Stimulated activated CD8-positive, alpha-beta memory T cell treated with anti-CD3 and anti-CD28 coated beads, Interleukin-4, amount 100 ng/mL, for 48 hours (primary cell): ENCODE results near the gene CCDC50.

Experiments
- DNase-seq: peaks from one replicate; pipeline ENCODE4 v3.0.0-alpha.2; 2020

CCDC50 gene

DNA sequence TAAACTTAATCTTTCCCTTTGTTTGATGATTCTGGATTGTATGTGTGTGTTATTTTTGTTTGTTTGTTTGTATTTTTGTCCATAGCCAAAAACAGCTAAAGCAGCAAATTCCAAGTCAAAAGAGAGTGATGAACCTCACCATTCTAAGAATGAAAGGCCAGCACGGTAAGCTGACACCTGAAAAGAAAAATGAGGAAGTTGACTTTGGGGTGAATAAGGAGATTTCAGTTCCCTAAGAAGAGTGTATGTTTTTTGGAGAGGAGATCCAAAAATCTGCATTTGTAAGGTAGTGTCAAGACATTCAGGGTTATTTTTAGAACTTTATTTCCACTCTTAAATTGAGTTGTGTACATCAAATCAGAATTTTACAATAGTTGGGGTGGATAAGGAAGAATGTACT, 53.5 kb downstream of the CCDC50 start:
- DNase-seq = no peak

DNA sequence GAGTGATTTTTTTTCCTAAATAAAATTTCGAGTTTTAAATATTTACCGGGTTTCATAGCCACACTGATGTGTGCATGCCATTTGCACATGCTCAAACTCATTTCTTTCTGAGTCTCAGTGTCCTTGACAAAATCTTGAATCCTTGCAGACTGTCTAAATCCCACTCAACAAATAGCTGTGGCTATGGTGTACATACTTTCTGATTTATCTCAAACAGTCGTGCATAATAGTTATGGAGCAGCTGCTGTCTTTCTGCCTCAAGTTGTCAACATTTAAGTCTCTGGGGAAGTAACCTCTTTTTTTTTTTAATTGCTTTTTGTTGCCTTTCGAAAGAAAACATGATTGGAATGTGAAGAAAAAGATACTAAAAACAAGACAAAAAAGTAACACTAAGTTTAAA, 53.9 kb downstream of the CCDC50 start:
- DNase-seq = no peak

DNA sequence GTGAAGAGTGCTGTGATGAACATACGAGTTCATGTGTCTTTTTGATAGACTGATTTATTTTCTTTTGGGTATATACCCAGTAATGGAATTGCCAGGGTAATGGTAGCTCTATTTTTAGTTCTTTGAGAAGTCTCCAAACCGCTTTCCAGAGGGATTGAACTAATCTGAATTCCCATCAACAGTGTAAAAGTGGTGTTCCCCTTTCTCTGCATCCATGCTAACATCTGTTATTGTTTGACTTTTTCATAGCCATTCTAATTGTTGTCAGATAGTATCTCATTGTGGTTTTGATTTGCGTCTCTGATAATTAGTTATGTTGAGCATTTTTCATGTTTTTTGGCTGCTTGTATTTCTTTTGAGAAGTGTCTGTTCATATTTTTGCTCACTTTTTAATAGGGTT, 55.9 kb downstream of the CCDC50 start:
- no peak for DNase-seq

DNA sequence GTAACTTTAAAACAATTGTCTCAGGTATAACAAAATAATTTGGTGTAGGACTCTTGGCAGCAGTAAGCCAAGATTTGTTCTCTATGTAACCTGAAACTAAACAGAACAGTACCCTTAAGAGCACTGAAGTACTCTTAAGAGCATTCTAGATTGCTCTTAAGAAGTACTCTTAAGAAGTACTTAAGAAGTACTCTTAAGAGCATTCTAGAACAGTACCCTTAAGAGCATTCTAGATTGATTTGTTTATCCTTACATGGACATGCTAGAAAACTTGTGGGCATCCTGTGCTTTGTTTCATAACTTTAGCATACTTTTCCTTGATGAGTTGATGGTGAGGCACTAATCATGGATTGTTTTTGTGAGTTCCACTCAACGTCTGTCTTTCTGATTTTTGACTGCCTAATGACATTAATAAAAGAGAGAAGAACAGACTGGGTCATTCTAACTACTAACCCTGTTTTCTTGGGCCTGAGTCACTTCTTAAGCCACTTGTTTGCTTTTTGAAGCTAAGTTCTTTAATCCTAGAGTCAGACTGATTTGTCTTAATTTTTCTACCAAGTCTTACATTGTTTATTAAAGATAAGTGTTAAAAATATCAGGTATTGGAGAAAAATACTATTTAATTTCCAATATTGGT, 58.4 kb downstream of the CCDC50 start:
- DNase-seq = no peak

DNA sequence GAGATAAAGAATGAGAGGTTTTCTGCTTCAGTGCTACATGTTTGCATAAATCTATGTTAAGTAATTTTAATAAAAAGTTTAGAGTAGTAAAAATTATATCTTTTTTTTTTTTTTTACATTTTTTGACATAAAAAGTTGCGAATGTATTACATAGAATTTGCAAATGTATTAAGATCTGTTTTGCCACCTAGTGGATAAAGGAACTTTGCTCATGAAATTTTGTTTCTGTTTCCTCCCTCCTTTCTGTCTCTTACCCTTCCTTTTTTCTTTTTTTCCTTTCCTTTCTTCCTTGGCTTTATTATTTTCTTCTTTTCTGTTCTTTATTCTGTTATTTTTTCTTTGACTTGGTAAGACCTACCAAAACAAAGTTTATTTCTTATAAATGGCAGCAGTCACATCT, 59.6 kb downstream of the CCDC50 start:
- no peak for DNase-seq

DNA sequence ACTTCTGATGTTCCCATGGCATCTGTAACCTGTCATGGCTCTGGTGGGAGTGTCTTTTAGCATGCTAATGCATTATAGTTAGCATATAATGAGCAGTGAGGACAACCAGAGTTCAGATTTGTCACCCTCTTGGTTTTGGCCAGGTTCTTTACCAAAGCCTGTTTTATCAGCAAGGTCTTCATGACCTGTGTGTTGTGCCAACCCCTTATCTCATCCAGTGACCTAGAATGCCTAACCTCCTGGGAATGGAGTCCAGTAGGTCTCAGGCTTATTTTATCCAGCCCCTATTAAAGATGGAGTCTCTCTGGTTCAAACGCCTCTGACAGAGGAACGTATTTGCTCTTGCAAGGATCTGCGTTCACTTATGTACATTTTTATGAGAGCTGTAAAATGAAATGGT, 61.4 kb downstream of the CCDC50 start:
- no peak for DNase-seq

DNA sequence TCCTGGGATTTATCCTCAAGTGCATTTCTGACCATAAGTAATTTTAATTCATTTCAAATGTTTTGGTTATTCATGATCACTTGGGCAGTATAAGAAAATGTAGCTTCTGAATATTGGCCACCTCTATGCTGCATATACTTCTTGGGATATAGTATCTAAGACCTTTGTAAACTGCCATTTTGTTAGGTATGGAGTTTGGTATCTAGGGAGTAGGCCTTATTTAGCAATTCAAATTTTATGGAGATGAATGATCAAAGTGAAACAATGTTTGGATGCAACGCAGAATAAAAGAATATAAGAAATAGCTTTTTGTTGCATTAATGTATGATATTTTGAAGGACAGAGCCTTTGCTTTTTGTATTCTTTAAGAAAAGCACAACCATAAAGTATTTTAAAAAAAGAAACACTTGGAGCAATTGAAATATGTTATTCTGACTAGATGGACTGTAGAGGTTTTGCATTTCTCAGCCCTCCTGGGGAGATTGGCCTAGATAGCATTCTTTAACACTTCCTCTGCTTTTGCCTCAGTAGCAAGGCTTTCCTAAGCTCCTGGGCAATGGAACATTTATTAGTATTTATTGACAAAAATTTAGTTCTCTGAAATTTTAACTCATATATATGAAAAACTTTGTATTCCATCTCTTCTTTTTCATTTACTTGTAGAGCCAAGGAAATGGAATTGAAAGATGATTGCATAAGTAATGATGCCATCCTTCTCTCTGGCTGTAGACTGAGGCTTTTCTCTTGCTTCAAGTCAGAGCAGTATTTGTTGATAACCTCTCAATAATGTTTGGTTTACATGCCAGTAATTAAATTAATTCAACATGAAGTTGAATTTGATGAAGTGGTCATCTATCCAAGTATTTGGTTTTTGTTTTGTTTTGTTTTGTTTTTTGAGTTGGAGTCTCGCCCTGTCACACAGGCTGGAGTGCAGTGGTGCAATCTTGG, 62.9 kb downstream of the CCDC50 start:
- DNase-seq = no peak

DNA sequence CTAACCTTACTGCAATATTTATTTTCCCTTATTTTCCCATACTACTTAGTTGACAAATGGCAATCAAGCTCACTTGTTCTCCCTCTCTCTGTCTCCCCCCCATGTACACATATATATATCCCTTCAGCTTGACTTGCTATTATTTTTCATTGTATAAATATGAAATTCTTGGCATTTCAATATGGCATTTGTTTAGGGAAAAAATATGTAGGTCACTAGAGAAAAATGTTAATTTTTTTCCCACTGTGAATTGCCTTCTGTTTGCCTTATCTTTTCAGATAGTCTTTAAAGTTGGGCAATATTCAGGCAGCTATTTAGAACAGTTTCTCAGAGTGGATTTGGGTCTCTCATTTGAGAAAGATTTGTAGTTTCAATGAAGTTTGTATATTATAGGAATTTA, 64.0 kb downstream of the CCDC50 start:
- no peak for DNase-seq

DNA sequence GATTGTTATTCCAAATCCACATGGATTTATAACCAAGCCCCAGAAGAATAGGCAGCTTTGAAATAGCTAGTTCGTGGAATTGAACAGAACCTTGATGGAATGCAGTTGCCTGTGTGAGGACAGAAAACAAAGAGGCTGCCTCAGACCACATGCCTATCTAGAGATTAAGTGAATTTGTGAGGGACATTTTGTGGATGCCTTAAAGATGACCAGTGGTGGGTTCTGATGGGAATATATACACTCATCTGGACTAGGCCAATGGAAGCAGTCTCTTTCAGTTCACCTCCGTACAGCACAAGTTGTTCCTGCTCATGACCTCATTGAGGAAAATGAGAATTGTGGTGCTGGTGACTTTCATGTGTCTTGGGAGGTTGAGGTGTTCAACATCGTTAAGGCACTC, 68.6 kb downstream of the CCDC50 start:
- DNase-seq = no peak

DNA sequence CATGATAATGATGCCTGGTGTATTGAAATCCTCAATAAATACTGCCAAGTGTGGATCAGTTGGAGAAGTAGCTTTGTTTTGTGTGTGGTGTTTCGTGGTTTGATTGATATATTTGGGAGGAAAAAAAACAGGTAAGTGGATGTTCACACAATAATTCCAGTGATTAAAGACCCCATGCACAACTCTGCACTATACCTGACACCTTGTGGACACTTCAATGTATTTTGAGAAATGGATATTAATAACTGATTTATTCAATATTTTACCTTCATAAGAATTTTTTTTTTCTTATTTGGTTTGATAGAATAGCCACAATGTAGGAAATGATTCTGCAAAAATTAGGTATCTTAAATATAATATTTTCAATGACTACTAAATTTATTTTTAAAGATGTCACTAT, 69.4 kb downstream of the CCDC50 start:
- no peak for DNase-seq

DNA sequence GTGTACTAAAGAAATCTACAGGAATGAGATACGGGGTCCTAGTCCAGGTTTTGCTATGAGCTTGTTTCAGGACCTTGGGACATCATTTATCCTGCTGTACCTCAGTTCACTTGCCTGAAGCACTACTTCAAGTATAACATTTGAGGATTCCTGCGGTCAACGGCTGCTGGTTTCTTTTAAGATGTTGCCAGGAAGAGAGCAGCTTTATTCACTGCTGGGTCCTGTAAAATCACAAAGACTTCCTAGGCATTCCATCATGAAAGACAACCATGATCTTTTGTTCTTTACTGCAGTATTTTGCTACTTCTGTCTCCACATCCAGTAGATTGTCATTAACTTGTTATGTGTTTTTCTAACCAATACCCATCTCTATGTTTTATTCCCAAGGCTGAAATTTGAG, 70.7 kb downstream of the CCDC50 start:
- no peak for DNase-seq

DNA sequence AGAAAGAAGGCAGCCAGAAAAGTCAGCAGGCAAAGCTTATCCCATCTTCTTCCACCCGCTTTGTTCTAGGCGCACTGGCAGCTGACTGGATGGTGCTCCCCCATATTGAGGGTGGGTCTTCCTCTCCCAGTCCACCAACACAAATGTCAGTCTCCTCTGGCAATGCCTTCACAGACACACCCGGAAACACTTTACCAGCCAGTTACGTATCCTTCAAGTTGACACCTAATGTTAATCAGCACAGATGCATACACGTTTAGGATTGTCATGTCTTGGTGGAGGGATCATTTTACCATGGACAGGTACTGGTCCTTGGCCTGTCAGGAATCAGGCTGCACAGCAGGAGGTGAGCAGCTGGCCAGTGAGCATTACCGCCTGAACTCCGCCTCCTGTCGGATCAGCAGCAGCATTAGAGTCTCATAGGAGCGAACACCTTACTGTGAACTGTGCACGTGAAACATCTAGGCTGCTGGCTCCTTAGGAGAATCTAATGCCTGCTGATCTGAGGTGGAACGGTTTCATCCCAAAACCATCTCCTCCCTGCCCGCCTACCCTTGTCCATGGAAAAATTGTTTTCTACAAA, 72.7 kb downstream of the CCDC50 start:
- DNase-seq = no peak

DNA sequence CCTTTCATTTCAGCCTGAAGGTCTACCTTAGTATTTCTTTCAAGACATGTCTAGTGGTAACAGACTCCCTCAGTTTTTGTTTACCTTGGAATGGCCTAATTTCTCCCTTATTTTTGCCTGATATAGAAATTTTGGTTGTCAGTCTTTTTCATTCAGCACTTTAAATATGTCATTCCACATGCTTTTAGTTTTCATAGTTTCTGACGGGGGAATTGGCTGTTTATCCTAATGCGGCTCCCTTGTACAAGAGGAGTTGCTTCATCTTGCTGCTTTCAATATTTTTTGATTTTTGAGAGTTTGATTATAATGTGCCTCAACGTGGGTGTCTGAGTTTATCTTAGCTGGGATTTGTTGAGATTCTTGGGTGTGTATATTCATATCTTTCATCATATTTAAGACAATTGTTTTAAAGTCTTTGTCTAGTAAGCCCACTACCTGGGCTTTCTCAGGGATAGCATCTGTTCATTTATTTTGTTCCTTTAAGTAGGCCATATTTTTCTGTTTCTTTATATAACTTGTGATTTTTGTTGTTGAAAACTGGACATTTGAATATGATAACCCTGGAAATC, 80.7 kb downstream of the CCDC50 start:
- DNase-seq = no peak

DNA sequence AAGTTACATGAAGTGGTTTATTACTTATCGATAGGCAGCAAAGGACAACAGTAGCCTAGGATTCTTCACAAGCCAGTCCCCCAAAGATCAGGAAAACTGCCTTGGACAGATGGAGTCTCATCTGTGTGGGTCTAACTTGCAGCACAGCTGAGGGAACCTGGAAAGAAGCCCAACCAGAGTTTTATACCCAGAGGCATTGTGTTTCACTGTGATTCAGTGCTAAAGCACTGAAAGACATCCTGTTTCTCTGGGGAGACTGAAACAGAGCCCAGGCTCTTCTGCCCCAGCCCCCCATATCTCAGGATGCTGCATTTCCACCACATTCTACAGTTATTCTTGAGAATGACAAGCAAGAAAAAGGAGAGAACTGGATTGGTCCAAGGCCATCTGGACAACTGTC, 83.6 kb downstream of the CCDC50 start:
- no peak for DNase-seq

DNA sequence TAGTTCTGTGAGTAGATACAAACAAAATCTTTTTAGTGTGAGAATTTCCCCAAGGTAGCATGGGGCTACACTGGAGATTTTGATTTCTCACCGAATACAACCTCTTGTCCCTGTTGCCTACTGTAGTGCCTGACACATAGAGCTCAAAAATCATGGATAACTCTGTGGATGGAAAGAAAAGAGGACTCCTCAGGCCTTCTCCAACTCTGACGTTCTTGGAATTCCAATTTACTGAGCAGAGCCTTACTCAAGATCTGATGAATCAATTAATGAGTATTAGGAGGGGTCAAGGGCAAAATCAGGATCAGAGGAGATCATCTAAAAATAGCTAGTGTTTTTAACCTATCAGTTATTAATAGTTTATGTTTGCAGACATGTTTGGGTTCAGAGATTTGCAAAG, 85.1 kb downstream of the CCDC50 start:
- no peak for DNase-seq

DNA sequence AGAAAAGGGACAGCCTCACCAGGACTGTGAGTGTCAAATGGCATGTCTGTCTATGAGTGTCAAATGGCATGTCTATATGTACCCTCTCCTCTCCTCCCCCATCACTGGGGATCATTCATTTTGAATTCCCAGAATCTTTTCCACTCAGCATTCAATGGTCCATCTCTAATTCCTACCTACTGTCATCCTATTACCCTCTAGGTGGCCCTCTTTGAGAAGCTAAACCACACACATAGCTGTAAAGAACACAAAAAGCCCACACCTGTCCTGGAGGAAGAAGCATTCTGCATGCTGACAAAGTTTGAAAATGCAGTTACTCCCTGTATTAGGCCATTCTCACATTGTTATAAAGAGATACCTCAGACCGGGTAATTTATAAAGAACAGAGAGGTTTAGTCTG, 85.5 kb downstream of the CCDC50 start:
- DNase-seq = no peak

DNA sequence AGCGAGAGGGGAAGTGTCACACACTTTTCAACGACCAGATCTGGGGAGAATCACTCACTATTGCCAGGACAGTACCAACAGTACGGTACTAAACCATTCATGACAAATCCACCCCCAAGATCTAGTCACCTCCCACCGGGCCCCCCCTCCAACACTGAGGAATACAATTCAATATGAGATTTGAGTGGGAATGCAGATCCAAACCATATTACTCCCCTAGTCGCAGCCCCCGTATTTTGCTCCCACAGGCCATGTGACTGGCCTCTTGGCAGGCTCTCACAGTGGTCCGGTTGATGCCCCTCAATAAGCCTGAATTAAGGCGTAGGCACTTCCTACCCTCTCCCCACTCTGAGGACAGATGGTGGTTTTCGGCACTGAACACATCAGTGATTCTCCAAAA, 86.4 kb downstream of the CCDC50 start:
- no peak for DNase-seq

DNA sequence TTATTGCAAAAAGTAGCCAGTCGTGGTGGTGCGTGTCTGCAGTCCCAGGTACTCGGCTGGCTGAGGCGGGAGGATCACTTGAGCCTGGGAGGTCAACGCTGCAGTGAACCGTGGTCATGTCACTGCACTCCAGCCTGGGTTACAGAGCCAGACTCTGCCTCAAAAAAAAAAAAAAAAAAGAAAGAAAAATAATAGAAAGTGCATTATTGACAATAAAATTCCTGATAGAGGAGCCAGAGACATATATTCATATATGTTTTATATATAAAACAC, 88.2 kb downstream of the CCDC50 start:
- DNase-seq = no peak

DNA sequence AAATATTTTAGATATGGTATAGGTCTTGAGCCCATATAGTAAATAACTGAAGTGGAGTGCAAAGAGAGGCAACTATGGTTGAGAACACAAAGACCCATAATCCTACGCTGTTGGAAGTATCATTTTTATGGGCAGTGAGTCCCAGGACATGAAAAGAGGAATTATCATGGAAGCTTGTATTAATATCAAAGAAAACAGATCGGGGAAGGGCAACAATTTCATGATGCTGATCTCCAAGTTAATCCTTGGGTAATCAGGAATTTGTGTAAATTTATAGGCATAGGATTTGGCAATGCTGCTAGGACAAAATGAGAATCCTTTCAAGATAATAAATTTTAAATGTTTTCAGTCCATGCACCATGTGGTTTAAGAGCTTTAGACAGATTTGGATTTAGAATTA, 91.6 kb downstream of the CCDC50 start:
- DNase-seq = no peak

DNA sequence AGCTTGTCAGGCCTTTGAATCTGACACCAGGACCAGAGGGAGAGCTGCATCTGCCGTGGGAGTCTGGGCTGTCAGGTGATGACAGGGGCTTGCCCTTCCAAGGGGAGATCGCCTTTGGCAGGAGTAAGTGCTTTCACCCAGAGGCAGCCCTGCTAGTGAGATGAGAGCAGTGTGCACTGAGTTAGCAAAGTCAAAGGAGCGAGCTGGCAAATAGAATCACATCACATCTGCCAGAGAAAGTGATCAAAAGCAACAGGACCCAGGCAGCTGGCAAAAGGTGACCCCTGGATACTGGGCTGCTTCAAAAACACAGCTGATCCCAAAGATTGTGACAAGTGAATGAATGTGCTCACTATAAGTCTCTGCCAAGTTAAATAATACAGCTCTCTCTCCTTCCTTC, 95.7 kb downstream of the CCDC50 start:
- no peak for DNase-seq

DNA sequence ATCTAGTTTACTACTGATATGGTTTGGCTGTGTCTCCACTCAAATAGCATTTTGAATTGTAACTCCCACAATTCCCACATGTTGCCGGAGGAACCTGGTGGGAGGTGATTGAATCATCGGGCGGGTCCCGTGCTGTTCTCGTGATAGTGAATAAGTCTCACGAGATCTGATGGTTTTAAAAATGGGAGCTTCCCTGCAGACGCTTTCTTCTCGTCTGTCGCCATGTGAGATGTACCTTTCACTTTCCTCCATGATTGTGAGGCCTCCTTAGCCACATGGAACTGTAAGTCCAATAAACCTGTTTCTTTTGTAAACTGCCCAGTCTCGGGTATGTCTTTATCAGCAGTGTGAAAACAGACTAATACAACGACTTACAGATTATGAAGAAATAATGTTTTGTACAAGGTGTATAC, 96.1 kb downstream of the CCDC50 start:
- DNase-seq = no peak

DNA sequence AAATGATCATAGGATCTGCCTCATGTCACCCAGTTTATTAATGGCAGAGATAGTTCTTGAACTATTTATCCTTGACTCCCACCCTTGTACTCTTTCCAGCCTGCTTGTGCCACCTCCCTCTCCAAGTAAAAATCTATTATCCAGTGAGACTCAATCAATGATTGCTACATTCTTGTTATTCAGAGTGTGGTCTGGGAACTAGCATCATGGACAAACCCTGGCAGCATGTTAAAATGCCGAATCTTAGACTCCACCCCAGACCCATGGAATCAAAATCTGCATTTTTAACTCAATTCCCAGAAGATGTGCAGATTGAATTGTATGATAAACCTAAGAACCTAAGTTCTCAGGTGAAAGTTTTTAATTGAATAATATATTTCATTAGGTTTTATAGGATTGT, 97.1 kb downstream of the CCDC50 start:
- no peak for DNase-seq

DNA sequence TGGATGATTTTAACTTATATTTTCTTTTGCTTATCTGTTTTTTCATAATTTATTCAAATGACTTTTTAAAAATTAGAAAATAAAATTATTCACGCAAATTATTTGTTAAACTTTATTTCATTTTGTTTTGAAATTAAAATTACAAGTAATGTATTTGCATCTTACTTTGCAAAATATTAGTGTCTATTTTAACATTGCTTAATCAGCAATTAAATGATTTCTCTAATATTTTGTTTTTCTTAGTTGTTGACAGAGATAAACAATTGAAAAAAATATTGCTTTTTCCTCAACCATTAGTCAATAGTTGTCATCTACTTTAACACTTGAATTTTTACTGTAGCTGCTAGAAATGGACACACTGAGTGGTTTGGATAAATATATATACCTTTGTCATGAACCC, 99.0 kb downstream of the CCDC50 start:
- no peak for DNase-seq

DNA sequence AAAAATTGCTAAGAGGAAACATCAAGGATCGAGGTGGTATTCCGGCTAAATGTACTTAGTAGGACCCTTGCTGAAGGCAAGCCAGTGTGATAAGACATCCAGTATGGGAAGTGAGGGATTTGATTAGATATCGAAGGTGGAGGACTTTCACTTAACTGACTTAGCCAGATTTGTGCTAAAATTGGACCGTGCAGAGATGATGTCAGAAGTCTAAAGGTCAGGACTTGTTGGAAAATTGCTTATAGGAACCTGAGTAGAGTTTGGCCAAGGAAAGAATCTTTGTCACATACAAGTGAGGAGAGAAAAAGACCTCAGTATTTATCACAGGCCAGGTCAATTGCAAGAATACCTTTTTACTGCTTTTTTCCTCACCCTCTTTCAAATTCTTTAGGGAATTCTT, 100.9 kb downstream of the CCDC50 start:
- no peak for DNase-seq
